Liver (tissue), 3 donors: ENCODE data around the gene MLLT10.

ENCODE experiments used
- EGR1 ChIP-seq, 2 donors: IDR thresholded peaks; 2 replicates each; pipeline ENCODE4 v1.6.1; 2016 to 2018; ENCODE audit warnings: antibody characterized with exemption in 2 of 2, low read depth in 2 of 2
- GABPA ChIP-seq, 2 donors: IDR thresholded peaks in 1 of 2; conservative IDR thresholded peaks in 1 of 2; 2 replicates each; pipeline ENCODE4 v1.6.1; 2016; ENCODE audit warnings: antibody characterized with exemption in 2 of 2, mild to moderate bottlenecking in 1 of 2, moderate library complexity in 1 of 2
- JUND ChIP-seq, 2 donors: IDR thresholded peaks; 2 replicates each; pipeline ENCODE4 v1.6.1; 2016; ENCODE audit warnings: antibody characterized with exemption in 2 of 2
- RAD21 ChIP-seq, 2 donors: IDR thresholded peaks; 2 replicates each; pipeline ENCODE4 v1.6.1; 2016; ENCODE audit warnings: antibody characterized with exemption in 2 of 2, mild to moderate bottlenecking in 2 of 2
- RXRA ChIP-seq, 2 donors: IDR thresholded peaks; 2 replicates each; pipeline ENCODE4 v1.6.1; 2017 to 2018; ENCODE audit warnings: antibody characterized with exemption in 2 of 2, mild to moderate bottlenecking in 1 of 2
- SP1 ChIP-seq: IDR thresholded peaks from 2 replicates; pipeline ENCODE4 v1.6.1; 2018; ENCODE audit warnings: antibody characterized with exemption, mild to moderate bottlenecking
- YY1 ChIP-seq: IDR thresholded peaks from 2 replicates; pipeline ENCODE4 v1.6.1; 2016; ENCODE audit warnings: antibody characterized with exemption, mild to moderate bottlenecking
- TF ChIP-seq, protein P1 (sequence below): fragments of 150-350 bp; IDR thresholded peaks from 2 replicates; pipeline ENCODE4 v1.5.1; 2017; ENCODE audit warnings: improper control_type of control experiment, low read depth, low read length; ENCODE audit not compliant: missing input control
- TF ChIP-seq, protein P2 (sequence below): IDR thresholded peaks from 2 replicates; pipeline ENCODE4 v1.6.1; 2016; ENCODE audit warnings: antibody characterized with exemption
- TF ChIP-seq, protein P3 (sequence below): IDR thresholded peaks from 2 replicates; pipeline ENCODE4 v1.6.1; 2016; ENCODE audit warnings: antibody characterized with exemption, mild to moderate bottlenecking
- TF ChIP-seq, protein P4 (sequence below): IDR thresholded peaks from 2 replicates; pipeline ENCODE4 v1.6.1; 2016; ENCODE audit warnings: antibody characterized with exemption
- donor health status: healthy.
- donor health status: healthy.

DNA sequence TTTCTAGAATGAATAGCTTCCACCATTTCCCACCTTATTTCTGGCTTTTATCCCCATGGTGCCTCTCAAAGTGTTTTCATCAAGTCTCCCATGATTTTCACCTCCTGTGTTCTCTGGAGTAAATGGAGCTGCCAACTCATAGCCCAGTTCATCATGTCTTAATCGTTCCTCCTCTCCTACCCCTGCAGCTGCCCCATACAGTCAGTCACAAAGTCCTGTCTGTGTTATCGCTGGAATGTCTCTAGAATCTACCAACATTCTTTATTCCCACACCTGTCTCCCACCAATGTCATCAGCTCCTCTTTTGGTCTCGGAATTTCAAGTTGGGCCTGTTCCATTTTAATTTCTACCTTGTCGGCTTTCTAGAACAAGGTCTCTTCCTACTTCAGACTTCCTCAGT, 178.9 kb downstream of the MLLT10 start:
- TF ChIP-seq SP1: no peak
- TF ChIP-seq, protein P1, sequence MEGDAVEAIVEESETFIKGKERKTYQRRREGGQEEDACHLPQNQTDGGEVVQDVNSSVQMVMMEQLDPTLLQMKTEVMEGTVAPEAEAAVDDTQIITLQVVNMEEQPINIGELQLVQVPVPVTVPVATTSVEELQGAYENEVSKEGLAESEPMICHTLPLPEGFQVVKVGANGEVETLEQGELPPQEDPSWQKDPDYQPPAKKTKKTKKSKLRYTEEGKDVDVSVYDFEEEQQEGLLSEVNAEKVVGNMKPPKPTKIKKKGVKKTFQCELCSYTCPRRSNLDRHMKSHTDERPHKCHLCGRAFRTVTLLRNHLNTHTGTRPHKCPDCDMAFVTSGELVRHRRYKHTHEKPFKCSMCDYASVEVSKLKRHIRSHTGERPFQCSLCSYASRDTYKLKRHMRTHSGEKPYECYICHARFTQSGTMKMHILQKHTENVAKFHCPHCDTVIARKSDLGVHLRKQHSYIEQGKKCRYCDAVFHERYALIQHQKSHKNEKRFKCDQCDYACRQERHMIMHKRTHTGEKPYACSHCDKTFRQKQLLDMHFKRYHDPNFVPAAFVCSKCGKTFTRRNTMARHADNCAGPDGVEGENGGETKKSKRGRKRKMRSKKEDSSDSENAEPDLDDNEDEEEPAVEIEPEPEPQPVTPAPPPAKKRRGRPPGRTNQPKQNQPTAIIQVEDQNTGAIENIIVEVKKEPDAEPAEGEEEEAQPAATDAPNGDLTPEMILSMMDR: no peak
- TF ChIP-seq, protein P2, sequence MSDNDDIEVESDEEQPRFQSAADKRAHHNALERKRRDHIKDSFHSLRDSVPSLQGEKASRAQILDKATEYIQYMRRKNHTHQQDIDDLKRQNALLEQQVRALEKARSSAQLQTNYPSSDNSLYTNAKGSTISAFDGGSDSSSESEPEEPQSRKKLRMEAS: no peak
- TF ChIP-seq RXRA (IDR thresholded peaks at IDR 0.05): no peak
- TF ChIP-seq RAD21 (IDR thresholded peaks at IDR 0.05): no peak
- TF ChIP-seq, protein P3, sequence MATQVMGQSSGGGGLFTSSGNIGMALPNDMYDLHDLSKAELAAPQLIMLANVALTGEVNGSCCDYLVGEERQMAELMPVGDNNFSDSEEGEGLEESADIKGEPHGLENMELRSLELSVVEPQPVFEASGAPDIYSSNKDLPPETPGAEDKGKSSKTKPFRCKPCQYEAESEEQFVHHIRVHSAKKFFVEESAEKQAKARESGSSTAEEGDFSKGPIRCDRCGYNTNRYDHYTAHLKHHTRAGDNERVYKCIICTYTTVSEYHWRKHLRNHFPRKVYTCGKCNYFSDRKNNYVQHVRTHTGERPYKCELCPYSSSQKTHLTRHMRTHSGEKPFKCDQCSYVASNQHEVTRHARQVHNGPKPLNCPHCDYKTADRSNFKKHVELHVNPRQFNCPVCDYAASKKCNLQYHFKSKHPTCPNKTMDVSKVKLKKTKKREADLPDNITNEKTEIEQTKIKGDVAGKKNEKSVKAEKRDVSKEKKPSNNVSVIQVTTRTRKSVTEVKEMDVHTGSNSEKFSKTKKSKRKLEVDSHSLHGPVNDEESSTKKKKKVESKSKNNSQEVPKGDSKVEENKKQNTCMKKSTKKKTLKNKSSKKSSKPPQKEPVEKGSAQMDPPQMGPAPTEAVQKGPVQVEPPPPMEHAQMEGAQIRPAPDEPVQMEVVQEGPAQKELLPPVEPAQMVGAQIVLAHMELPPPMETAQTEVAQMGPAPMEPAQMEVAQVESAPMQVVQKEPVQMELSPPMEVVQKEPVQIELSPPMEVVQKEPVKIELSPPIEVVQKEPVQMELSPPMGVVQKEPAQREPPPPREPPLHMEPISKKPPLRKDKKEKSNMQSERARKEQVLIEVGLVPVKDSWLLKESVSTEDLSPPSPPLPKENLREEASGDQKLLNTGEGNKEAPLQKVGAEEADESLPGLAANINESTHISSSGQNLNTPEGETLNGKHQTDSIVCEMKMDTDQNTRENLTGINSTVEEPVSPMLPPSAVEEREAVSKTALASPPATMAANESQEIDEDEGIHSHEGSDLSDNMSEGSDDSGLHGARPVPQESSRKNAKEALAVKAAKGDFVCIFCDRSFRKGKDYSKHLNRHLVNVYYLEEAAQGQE: no peak
- TF ChIP-seq JUND (IDR thresholded peaks at IDR 0.05): no peak
- no peak for TF ChIP-seq EGR1 (IDR thresholded peaks at IDR 0.05; ENCODE audit: low read depth in 2 of 2)
- TF ChIP-seq GABPA (IDR thresholded peaks at IDR 0.05 in 1 of 2, conservative IDR thresholded peaks at IDR 0.05 in 1 of 2): no peak
- TF ChIP-seq, protein P4, sequence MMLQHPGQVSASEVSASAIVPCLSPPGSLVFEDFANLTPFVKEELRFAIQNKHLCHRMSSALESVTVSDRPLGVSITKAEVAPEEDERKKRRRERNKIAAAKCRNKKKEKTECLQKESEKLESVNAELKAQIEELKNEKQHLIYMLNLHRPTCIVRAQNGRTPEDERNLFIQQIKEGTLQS: no peak
- no peak for TF ChIP-seq YY1
